ENCODE measurements around the gene RAPGEF4.

Gene RAPGEF4

GRCh38 chr2:172884336-172884735 is 148.7 kb downstream of the RAPGEF4 start:
- Histone ChIP-seq H3K4me1 (ENCODE audit: control insufficient read depth, low read length) (no peaks in the 10 kb centered on the region), H3K9me2 (replicated peaks; ENCODE audit: control insufficient read depth, low read length) (no peaks in the 10 kb centered on the region), H4K20me1 (ENCODE audit: control insufficient read depth, insufficient read depth, low read depth, low read length) (no peaks in the 10 kb centered on the region), H3K36me3 (ENCODE audit: control insufficient read depth, low read length) (no peaks in the 10 kb centered on the region), H3K79me2 (ENCODE audit: control insufficient read depth, low read length) (no peaks in the 10 kb centered on the region), H3F3A (ENCODE audit: control insufficient read depth, insufficient read depth) (no peaks in the 10 kb centered on the region), H3K4me2 (ENCODE audit: low read length) (no peak overlapping the region), H3K27ac (ENCODE audit: low read depth, low read length) (no peak overlapping the region), H3K4me3 (ENCODE audit: low read length) (no peak overlapping the region), H3K27me3 (ENCODE audit: control insufficient read depth, low read length) (peaks cover 7% of the 10 kb centered on the region; the same call in 1 of the 2 replicates), H3K9me3 (ENCODE audit: control insufficient read depth, insufficient read depth, low read length) (no peaks in the 10 kb centered on the region)
- TF ChIP-seq EZH2phosphoT487 (IDR thresholded peaks at IDR 0.05; ENCODE audit: borderline replicate concordance, low read length) (no peak), CTCF (IDR thresholded peaks at IDR 0.05; ENCODE audit: low read depth, low read length, poor library complexity, severe bottlenecking) (no peak)

GRCh38 chr2:172885996-172886395 is 150.4 kb downstream of the RAPGEF4 start:
- Histone ChIP-seq H3K36me3 (ENCODE audit: control insufficient read depth, low read length) (no peaks in the 10 kb centered on the region), H3K79me2 (ENCODE audit: control insufficient read depth, low read length) (no peaks in the 10 kb centered on the region), H3K27me3 (ENCODE audit: control insufficient read depth, low read length) (peaks cover 7% of the 10 kb centered on the region; the same call in 1 of the 2 replicates), H3K27ac (ENCODE audit: low read depth, low read length) (no peak overlapping the region), H3F3A (ENCODE audit: control insufficient read depth, insufficient read depth) (no peaks in the 10 kb centered on the region), H3K9me2 (replicated peaks; ENCODE audit: control insufficient read depth, low read length) (no peaks in the 10 kb centered on the region), H3K4me2 (ENCODE audit: low read length) (no peak overlapping the region), H3K9me3 (ENCODE audit: control insufficient read depth, insufficient read depth, low read length) (no peaks in the 10 kb centered on the region), H3K4me1 (ENCODE audit: control insufficient read depth, low read length) (no peaks in the 10 kb centered on the region), H4K20me1 (ENCODE audit: control insufficient read depth, insufficient read depth, low read depth, low read length) (no peaks in the 10 kb centered on the region), H3K4me3 (ENCODE audit: low read length) (no peak overlapping the region)
- TF ChIP-seq CTCF (IDR thresholded peaks at IDR 0.05; ENCODE audit: low read depth, low read length, poor library complexity, severe bottlenecking) (no peak), EZH2phosphoT487 (IDR thresholded peaks at IDR 0.05; ENCODE audit: borderline replicate concordance, low read length) (no peak)

GRCh38 chr2:172887280-172887679 is 151.6 kb downstream of the RAPGEF4 start:
- Histone ChIP-seq H3K9me3 (ENCODE audit: control insufficient read depth, insufficient read depth, low read length) (no peaks in the 10 kb centered on the region), H3K27me3 (ENCODE audit: control insufficient read depth, low read length) (peaks cover 8% of the 10 kb centered on the region; the same call in 1 of the 2 replicates), H3K4me2 (ENCODE audit: low read length) (no peak overlapping the region), H3K4me1 (ENCODE audit: control insufficient read depth, low read length) (no peaks in the 10 kb centered on the region), H4K20me1 (ENCODE audit: control insufficient read depth, insufficient read depth, low read depth, low read length) (no peaks in the 10 kb centered on the region), H3K4me3 (ENCODE audit: low read length) (no peak overlapping the region), H3F3A (ENCODE audit: control insufficient read depth, insufficient read depth) (no peaks in the 10 kb centered on the region), H3K36me3 (ENCODE audit: control insufficient read depth, low read length) (no peaks in the 10 kb centered on the region), H3K79me2 (ENCODE audit: control insufficient read depth, low read length) (no peaks in the 10 kb centered on the region), H3K9me2 (replicated peaks; ENCODE audit: control insufficient read depth, low read length) (no peaks in the 10 kb centered on the region), H3K27ac (ENCODE audit: low read depth, low read length) (no peak overlapping the region)
- TF ChIP-seq CTCF (IDR thresholded peaks at IDR 0.05; ENCODE audit: low read depth, low read length, poor library complexity, severe bottlenecking) (no peak), EZH2phosphoT487 (IDR thresholded peaks at IDR 0.05; ENCODE audit: borderline replicate concordance, low read length) (no peak)
